ENCODE data around the gene LMTK2. TPM values are rescaled to one million over a fixed set of nuclear protein-coding genes. Genes with fewer than 3 reads are reported as not detected.

LMTK2 gene
- total RNA-seq, 1 donor from 2014 or later: 15.4 TPM

GRCh38 chr7:98254951-98255610 lies 148.4 kb downstream of the LMTK2 start:
- Mint-ChIP-seq H3K9me3 (ENCODE audit: unreplicated experiment) (no peaks in the 10 kb centered on the region), H3K36me3 (ENCODE audit: unreplicated experiment) (peaks cover 3% of the 10 kb centered on the region), H3K27me3 (ENCODE audit: unreplicated experiment) (no peaks in the 10 kb centered on the region), H3K4me1 (ENCODE audit: unreplicated experiment) (peaks cover 24% of the 10 kb centered on the region), H3K4me3 (ENCODE audit: unreplicated experiment) (no peak overlapping the region), H3K27ac (ENCODE audit: unreplicated experiment) (no peak overlapping the region)
- no peak for DNase-seq (ENCODE audit: extremely low spot score, unreplicated experiment)
- TF ChIP-seq CTCF (IDR thresholded peaks at IDR 0.05): no peak

GRCh38 chr7:98256431-98256830 lies 149.8 kb downstream of the LMTK2 start:
- Mint-ChIP-seq H3K27me3 (ENCODE audit: unreplicated experiment) (no peaks in the 10 kb centered on the region), H3K9me3 (ENCODE audit: unreplicated experiment) (no peaks in the 10 kb centered on the region), H3K4me3 (ENCODE audit: unreplicated experiment) (no peak overlapping the region), H3K27ac (ENCODE audit: unreplicated experiment) (no peak overlapping the region), H3K36me3 (ENCODE audit: unreplicated experiment) (peaks cover 3% of the 10 kb centered on the region), H3K4me1 (ENCODE audit: unreplicated experiment) (peaks cover 14% of the 10 kb centered on the region)
- DNase-seq (ENCODE audit: extremely low spot score, unreplicated experiment): no peak
- no peak for TF ChIP-seq CTCF (IDR thresholded peaks at IDR 0.05)

GRCh38 chr7:98257701-98258100 lies 151.0 kb downstream of the LMTK2 start:
- no peak for TF ChIP-seq CTCF (IDR thresholded peaks at IDR 0.05)

More at GRCh38 chr7:98257701-98258100, 151.0 kb downstream of the LMTK2 start:
- peaks cover 5% of the 10 kb centered on the region for H3K36me3 Mint-ChIP-seq (ENCODE audit: unreplicated experiment)
- no peaks in the 10 kb centered on the region for H3K27me3 Mint-ChIP-seq (ENCODE audit: unreplicated experiment)
- H3K4me1 Mint-ChIP-seq (ENCODE audit: unreplicated experiment): peaks cover 8% of the 10 kb centered on the region
- H3K27ac Mint-ChIP-seq (ENCODE audit: unreplicated experiment): no peak overlapping the region
- H3K9me3 Mint-ChIP-seq (ENCODE audit: unreplicated experiment): no peaks in the 10 kb centered on the region
- H3K4me3 Mint-ChIP-seq (ENCODE audit: unreplicated experiment): no peak overlapping the region
- DNase-seq (ENCODE audit: extremely low spot score, unreplicated experiment): no peak

Other genes with a start within 250 kb of the LMTK2 start
- gene ASNS, start 234.5 kb upstream of the LMTK2 start, total RNA-seq: 137 and 156 TPM in 2 replicates
- not detected in 2 replicates for gene OCM2, start 116.7 kb upstream of the LMTK2 start, total RNA-seq
- gene BHLHA15, start 104.6 kb downstream of the LMTK2 start, total RNA-seq: not detected in 2 replicates
- gene TECPR1, start 145.4 kb downstream of the LMTK2 start, total RNA-seq: 33.6 and 38.7 TPM in 2 replicates
- 344 and 379 TPM in 2 replicates for gene BRI3, start 174.8 kb downstream of the LMTK2 start, total RNA-seq

Data from osteocyte (in vitro differentiated cells).